Measurements from ENCODE around the gene ARHGEF2.
"Not testable (repeated sequence)": the region's sequence is repeated elsewhere in the genome, so short reads cannot be mapped to it uniquely, and the experiment has no call there.

The ARHGEF2 gene

GRCh38 chr1:155989242-155990004, 11.1 kb upstream of the ARHGEF2 start:
- peak; percentile 52 for DNase-seq

DNA sequence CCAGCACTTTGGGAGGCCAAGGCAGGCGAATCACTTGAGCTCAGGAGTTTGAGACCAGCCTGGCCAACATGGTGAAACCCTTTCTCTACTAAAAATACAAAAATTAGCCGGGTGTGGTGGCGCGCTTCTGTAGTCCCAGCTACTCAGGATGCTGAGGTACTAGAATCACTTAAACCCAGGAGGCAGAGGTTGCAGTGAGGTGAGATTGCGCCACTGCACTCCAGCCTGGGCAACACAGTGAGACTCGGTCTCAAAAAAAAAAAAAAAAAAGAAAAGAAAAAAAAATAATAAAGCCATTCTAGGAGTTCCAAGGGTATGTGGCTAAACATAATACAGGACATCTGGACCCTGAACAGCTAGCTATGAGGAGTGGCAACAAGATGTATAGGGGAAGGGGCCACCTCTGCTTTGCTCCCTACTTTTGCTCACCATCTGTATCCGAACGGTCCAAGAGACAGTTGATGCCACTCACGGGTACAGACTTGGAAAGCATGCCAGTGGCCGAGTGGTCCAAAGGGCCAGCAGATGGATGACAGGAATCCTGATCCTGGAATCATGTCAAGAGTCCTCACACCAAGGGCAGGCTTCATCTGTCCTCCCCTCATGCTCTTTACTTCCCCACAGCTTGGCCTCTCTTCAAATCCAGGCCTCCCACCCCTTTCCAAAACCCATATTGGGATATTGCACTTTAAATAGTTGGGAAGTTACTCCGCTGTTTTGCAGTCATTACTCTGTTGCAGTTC, 6.7 kb upstream of the ARHGEF2 start:
- DNase-seq, result not testable (repeated sequence)

DNA sequence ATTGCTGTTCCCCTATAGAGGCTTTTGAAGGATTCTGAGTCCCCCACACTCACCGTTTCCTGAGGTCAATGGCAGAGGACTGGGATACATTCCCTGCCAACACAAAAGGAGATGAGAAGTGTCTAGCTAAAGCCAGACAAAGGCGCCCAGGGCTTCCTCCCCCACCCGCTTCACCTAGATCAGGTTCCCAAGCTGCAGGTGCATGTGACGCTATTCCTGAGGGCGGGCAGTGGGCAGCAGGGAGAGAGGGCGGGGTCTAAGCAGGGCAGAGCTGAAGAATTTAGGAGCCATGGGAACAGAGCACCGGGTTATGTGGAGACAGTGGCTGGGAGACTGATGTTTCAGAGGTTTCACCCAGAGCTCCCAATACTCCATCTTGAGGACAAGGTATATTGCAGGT, 6.0 kb upstream of the ARHGEF2 start:
- peak; percentile 94 for DNase-seq

GRCh38 chr1:155983191-155984024, 5.1 kb upstream of the ARHGEF2 start:
- DNase-seq, result peak; percentile 69

- DNase-seq, result no peak
Measured at GRCh38 chr1:155982106-155982505, 3.8 kb upstream of the ARHGEF2 start.

DNA sequence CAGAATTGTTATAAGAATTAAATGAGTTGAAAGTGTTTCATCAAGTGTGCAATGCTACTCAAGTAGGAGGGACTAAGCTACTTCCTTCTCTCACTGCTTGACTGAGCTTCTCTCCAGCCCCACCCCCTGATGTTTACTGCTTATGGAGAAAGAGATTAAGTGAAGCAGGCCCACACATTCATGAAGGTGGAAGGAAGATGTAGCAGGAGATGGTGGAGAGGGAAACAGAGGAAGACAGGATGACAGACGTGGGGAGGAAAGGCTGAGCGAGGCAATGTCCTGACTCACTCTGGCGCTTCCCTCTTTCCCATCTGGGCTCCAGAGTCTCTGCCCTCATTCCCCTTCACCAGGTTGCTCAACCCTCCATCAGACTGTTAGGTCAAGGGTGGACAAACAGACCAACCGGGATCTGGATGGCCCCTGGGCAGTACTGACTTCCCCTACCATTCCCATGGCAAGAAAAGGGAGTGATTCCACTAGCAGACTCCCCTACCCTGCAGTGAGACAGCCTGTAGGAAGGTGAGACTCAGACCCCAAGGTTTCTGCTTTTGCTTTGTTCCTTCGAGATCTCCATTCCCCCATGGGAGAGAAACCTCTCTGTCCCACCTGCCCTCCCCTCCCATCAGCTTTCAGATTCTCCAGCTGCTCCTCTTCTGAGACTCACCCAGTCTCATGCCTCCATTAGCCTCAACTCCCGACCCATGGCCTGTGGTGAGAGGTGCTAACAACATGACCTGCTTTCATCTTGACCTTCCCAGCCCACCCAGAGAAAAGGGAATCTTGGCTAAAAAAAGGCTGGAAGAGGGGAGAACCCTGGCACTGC, 3.1 kb upstream of the ARHGEF2 start:
- no peak for DNase-seq

DNA sequence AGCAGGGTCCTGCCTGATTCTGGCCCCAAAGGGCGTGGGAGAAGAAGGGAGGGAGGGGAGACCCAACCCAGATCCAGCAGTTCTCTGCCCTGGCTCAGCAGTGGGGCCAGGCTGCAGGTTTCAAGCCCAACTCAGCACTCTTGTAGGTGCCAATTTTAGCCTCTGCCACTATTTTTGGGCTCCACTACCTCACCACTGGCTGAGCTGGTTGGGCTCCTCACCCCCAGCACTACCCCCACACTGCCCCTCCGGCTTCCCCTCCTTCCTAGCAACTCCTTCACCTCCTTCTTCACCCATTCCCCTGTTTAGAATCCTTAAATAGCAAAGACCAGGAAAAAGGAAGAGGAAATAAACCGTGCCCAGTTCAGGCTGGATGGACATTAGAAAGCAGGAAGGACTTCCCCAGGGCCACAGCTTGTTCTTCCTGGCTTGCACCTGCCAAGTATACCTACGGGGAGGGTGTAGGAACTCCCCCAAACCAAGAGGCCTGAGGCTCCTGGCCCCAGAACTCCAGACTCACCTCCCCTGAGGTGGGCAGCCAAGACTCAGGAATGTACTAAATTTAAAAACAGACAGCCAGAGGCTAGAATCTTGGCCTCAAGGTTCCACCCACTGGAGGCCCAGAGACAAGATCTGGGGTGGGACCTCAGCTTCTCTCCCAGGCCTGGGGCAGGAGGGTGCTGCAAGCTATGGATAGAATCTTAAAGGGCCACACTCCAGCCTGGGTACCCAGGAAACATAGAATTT, 1.4 kb upstream of the ARHGEF2 start:
- DNase-seq, result no peak

- no peak for DNase-seq
Measured at GRCh38 chr1:155978973-155979429, 654 bp upstream of the ARHGEF2 start.

GRCh38 chr1:155977690-155978324, 540 bp downstream of the ARHGEF2 start:
- DNase-seq, result peak; percentile 35

DNA sequence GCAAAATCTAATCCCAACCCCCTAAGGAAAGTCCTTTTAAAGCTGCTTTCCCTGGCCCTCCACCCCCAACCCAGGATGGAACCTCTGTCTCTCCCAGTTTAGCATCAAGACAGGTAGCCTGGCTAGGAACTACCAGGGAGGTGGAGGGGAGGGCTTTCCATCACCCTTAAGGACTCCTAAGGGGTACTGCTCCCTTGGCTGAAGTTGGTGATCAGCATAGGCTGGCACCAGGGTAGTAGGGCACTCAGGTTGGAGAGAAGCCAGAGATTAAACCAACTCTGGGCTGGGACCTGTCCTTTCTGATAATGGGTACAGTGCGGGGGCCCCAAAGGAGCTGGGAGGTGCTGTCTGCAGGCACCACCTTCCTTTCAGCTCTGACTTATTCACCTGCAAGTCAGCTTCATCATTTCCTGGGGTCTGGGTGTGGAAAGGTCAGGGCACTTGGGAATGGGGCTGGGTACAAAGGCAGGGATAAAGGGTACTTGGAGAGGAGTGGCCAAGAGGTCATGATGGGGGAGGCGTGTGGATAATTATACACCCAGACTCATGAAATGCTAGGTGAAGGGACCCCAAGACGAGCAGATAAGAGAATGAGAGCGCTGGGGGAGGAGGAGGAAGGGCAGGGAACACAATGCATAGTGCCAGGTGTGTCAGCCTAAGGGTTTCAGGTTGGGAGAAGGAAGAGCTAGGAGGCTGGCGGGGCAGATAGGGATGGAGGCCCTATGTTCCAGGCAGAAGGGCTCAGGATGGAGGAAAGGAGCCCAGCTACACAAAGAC, 1.2 kb downstream of the ARHGEF2 start:
- peak; percentile 22 for DNase-seq

- DNase-seq, result no peak
Measured at GRCh38 chr1:155976062-155976912, 2.1 kb downstream of the ARHGEF2 start.

DNA sequence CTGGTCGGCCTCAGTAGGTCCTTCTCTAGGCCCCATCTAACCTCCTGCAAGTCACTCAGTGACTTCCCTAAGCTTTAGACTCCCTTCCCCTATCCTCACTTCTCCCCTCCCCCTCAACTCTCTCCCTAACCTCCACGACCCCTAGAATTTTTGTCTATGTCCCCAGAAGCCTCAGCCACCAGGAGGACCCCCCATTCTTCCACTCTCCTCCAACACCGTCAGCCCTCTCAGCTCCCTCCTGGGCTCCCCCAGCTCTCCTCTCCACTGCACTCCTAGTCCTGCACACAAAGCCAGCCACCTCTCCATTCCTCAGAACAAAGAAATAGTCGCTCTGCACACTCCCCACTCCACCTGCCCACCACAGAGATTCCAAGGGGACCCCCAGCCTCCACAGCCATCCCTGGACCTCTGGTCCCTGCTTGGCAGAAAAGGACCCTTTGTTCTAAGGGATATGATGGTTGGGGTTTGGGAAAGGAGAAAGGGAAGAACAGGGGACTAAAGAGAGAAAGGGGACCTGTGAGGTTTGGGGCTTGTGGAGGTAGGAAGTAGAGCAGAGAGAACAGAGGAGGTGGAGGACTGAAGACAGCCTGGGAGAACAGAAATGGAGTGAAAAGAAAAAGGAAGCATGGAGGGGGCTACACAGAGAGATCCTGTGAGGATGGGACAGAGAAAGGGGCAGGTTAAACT, 2.8 kb downstream of the ARHGEF2 start:
- no peak for DNase-seq

GRCh38 chr1:155974208-155975115, 3.9 kb downstream of the ARHGEF2 start:
- DNase-seq, result no peak

- no peak for DNase-seq
Measured at GRCh38 chr1:155973723-155974122, 4.6 kb downstream of the ARHGEF2 start.

GRCh38 chr1:155971910-155972809, 6.2 kb downstream of the ARHGEF2 start:
- DNase-seq, result no peak

DNA sequence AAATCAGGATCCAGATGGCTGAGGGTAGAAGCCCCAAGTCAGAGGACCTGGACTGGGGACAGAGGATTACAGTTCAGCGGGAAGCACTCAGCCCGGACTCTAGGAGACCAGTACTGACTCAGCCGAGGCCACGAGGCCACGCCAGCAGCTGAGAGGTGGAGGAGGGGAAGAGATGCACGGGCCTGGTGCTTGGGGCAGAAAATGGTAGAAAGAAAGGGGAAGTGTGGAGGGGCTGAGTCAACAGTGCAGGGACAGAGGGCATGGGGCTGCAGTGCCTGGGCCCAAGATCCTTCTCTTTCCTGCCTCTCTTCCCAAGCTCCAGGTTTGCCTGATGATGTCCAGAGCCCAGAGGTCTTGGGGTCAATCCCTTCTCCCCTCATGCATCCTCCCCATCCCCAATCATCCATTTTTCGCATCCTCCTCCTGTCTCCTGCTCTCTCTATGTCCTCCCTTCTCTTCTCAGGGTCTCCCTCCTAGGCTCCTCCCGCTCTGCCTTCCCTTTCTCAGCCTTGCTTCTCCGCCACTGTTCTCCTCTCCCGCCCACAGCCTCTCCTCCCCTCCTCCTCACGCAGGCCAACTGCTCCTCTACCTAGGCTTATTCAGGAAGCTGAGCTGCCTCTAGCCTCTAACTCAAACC, 7.7 kb downstream of the ARHGEF2 start:
- no peak for DNase-seq

Measured in NCI-H146 (cell line).